Activated CD4-positive, CD25-positive, alpha-beta regulatory T cell (primary cell): ENCODE results near the gene LZTR1.

ENCODE experiments used
- DNase-seq, 4 experiments: peaks; one replicate each; lab custom pipeline; 2025; lab: John Stamatoyannopoulos, UW

LZTR1 gene

DNA sequence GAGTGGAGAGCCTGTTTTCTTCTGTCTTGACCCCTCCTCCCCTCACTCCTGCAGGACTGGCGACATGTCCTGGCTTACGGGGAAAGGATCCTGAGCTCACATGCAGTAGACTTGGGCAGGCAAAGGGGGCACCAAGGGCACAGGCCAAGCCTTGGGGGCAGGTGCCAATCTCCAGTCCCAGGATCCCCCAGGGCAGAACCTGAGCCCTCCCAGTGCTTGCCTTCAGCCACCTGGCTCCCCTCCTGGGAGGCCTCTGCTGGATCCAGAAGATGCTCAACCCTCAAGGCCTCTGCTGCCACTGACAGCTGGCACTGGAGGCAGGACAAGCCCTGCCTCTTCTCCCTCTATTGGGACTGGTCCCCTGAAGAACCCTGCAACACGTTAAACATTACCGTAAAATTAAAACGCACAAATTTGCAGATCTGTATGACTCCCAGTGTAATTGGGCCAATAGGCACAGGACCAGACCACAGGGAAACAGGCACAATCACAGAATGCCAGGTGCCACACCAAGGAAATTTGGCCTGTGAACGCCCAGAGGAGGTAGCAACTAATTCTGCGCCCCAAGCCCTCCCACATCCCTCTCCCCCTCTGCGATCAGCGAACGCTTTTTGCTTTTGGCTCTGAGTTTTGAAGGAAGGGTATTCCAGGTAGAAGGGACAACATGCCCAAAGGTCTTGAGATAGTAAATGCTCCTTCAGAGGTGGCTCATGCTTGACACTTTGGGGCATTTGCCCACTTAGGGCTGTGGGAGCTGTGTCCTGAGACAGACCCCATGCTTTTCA is 967 bp upstream of the LZTR1 start:
- DNase-seq, result no peak

DNA sequence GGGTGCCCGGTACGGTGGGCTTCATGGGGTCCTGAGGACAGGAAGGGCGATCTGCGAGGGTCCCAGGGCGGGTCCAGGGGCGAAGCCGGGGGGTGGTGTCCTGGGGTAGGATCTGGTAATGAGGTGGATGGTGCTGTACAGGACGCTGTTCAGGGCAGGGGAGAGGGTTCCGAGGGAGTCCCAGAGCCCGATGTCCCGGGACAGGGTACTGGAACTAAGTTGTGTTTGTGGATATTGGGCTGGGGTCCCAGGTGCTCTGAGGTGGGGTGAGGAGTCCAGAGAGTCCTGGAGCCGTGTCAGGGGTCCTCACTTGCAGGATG is 426 bp downstream of the LZTR1 start:
- no peak for DNase-seq

DNA sequence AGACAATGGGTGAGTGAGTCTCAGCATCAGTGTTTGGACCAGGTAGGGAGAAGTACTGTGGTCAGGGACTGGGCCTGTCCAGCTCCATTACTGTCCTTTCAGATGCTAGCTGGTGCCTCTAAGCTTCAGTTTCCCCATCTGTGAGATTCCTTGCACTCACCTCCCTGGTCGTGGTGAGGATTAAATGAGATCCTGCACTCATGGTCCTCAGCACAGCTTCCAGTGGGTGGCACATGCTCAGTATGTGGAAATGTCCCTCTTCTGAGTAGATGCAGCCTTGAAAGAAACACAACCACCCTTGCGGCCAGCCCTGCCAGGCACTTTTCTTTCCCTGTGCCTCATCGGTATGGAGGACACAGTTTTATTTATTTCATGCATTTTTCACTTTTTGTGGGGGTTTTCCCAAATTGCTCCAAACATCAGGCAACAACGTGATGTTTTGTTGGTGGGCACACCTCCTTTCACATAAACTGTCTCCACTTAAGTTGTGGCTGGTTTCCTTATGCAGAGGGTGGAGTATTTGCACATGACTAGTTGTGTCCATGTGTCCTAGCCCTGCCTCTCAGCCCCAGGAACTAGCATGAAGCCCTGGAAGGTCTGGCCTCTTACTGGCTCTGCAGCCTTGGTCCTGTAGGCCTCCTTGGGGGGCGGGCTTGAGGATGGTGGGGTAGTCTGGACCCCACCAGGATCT is 1.1 kb downstream of the LZTR1 start:
- DNase-seq, result no peak

DNA sequence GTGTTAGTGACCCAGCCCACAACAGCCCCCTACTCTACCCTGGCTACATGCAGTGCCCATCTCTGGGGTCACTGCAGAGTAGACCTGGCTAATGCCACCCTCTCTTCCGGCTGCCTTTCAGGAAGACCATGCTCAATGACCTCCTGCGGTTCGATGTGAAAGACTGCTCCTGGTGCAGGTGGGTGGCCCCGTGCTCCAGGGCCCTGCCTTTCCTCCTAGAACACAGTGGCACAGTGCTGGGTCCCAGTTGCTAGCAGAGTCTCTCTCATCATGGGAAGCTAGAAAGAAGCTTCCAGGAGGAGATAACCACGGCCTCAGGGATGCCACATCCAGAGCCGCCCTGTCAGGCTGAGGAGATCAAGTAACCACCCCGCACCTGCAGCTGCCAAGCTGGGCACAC is 3.6 kb downstream of the LZTR1 start:
- DNase-seq, result no peak

DNA sequence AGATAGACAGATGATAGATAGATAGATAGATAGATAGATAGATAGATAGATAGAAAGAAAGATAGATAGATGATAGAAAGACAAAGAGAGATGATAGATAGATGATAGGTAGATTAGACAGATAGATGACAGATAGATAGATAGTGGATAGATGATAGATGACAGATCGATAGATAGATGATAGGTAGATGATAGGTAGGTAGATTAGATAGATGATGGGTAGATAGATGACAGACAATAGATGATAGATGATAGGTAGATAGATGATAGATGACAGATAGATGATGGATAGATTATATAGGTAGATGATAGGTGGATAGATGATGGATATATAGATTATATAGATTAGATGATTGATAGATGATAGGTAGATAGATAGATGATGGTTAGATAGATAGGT is 4.3 kb downstream of the LZTR1 start:
- DNase-seq, result no peak

DNA sequence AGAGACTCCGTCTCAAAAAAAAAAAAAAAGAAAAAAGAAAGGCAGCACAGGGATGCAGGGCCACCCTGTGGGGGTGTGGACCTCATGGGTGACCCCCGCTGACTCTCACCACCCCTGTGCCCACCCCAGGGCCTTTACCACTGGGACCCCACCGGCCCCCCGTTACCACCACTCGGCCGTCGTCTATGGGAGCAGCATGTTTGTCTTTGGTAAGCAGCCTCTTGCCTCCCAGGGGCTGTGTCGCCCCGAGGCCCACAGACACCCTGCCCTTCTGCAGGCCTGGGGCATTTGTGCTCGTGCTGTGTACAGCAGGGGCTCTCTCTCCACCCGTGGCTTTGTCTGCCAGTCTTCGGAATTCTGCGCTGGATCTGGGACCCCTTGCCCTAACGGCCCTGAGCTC is 5.3 kb downstream of the LZTR1 start:
- DNase-seq, result no peak

DNA sequence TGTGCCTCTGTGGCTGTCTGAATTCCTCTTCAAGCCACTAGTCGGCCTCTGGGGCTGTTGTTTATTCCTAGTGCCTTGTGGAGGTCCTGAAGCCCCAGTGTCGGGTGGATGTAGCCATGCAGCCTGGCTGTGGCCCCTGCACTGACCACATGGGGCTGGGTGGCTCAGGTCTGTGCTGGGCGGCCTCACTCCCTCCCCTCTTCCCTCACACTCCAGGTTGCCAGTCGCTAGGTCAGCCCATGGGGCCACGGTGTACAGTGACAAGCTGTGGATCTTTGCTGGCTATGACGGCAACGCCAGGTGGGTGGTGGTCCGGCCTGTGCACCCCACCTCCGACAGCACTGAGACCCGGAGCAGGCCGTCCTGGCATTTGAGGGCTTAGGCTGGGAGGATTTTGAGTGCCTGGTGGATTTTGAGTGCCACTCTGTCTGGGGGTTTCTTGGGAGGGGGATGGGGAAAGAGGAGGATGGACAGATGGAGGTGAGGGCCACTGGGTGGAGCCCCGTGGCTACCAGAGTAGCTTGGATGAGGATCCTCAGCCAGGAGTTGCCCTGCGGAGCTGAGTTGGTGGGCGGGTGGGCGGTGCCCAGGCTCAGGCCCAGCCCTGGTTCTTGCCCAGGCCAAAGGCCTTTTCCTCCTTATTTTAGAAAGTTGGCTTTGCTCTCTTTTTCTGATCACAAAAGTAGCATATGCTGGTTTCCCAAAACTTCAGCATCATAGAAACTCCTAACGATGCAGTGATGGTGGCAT is 6.7 kb downstream of the LZTR1 start:
- no peak for DNase-seq

DNA sequence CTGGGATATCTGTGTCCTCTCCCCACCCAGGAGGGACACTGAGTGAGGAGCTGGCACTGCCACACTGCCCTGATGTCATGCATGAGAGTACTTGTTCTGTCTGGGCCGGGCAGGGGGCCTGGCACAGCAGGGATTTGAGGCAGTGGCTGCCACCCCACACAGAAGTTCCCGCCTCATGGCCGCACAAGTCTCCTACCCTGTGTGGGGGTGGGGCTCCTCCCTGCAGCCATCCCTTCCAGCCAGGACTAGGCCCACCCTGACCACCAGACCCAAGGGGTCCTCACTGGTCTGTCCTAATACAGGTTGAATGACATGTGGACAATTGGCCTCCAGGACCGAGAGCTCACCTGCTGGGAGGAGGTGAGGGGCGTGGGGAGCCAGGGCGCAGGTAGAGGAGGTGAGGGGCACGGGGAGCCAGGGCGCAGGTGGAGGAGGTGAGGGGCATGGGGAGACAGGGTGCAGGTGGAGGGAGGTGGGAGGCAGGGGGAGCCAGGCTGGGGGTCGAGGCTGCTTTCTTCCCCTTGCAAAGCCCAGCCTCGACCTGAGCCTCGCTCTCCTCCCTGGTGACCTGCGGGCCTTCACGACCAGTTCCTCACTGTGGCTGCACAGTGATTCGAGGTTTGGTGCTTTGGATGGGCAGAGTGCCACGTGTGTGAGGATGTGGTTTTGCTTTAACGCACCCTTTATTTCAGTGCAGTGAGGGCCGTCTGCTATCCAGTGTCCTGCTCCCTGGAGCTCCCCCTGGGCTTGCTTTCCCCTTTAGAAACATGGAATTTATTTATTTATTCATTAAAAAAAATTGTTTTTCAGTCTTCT is 7.4 kb downstream of the LZTR1 start:
- no peak for DNase-seq

DNA sequence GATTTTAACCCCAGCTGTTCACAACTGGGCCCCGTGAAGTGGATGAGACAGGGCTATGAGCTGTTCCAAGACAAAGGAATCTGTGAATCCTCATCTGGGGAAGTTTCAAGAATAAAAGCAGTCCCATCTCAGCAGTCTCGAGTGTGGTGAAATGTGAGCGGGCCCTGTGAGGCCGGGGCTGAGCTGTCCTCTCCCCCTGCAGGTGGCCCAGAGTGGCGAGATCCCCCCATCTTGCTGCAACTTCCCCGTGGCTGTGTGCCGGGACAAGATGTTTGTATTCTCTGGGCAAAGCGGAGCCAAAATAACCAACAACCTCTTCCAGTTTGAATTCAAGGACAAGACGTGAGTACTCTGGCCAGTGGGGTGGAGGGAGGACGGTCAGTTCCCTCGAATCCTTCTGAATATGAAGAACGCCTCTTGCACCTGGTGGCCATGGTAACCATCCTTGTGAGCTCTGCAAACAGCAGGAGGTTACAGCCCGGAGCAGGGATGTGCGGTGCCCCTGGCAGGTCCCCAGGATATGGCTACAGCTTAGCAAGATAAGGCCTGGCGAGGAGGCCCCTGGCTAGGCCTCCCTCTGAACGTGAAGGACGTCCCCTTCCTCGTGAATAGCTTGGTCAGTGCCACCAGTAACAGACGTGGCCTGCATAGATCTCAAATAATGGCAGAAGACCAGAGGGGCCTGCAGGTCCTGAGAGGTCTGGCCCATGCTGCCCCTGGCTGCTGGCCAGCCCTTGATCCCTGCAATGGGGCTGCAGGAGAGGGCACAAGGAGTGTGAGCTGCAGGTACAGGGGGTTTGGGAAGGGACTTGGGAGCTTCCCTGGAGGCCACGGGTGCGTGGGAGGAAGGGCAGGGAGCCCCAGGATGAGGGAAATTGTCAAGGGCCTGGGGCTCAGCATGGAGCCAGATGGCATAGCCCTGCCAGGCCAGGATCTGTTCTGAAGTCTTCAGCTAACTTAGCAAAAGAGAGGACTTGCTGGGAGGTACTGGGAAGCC is 8.4 kb downstream of the LZTR1 start:
- no peak for DNase-seq

DNA sequence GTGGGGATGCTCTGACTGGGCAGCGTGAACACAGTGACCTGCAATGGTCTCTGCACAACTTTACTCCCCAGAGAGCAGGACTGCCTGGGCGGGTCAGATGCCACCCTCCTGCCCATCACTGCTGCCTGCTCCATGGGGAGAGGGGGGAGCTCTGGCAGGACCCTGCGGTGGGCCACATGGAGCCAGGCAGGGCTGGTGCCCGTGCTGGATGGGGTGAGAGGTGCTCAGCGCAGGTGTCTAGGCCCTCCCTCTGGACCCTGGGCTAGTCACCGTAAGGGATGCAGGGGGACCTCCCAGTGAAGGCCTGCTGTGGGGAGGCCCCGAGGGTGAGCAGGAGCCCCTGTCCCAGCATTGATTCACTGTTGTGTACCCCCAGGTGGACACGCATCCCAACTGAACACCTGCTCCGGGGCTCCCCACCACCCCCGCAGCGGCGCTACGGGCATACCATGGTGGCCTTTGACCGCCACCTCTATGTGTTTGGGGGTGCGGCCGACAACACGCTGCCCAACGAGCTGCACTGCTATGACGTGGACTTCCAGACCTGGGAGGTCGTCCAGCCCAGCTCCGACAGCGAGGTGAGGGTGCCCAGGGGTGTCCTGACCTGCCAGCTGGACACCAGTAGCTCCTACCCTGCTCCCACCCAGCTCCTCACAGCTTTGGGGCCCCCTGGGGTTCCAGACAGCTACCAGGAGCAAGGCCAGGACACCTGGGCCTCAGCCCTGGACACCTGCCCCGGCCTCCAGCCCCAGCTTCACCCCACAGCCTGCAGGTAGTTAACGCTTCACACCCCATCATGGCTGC is 9.4 kb downstream of the LZTR1 start:
- no peak for DNase-seq

DNA sequence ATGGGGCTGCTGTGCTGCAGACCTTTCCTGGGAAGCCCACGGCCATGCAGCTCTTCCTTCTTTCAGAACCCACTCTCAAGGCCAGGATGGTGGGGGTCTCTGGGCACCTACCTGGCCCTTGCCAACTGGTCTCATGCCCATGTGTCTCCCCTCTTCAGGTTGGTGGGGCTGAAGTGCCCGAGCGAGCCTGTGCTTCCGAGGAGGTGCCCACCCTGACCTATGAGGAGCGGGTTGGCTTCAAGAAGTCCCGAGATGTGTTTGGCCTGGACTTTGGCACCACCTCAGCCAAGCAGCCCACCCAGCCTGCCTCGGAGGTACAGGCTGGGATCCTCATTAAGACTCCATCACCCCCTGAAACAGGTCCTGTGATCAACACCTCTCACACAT is 10.0 kb downstream of the LZTR1 start:
- DNase-seq, result no peak

DNA sequence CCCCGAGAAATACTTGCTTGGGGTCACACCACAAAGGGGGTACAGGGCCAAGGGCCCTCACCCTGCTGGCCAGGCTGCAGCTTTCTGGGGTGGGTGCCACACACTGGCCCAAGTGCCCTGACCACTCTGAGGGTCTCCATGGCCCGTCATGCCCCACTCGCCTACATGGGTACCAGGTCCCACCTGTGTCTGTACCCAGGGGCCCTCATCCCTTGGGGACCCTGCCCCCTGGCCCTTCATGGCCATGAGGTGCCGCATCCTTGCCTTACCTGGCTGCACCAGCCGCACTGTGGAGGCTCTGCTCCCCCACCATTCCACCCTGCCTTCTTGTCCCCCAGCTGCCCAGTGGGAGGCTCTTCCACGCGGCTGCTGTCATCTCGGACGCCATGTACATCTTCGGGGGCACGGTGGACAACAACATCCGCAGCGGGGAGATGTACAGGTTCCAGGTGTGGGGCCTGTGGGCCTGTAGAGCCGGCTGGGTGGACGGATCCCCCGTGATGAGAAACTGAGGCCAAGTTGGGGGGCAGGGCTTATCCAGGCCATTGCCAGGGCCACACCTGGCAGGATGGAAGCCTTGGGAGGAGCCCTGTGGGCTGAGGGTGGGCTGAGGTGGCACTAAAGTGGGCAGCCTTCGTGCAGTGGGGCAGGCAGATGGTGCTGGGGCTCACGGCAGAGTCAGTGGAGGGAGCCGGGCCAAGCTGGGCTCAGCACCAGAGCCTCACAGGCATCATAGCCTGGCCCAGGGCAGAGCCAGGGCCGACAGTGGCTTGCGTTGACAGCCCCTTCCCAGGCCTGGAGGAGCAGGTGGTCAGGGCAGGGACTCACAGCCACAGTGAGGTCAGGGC is 10.6 kb downstream of the LZTR1 start:
- DNase-seq, result no peak

DNA sequence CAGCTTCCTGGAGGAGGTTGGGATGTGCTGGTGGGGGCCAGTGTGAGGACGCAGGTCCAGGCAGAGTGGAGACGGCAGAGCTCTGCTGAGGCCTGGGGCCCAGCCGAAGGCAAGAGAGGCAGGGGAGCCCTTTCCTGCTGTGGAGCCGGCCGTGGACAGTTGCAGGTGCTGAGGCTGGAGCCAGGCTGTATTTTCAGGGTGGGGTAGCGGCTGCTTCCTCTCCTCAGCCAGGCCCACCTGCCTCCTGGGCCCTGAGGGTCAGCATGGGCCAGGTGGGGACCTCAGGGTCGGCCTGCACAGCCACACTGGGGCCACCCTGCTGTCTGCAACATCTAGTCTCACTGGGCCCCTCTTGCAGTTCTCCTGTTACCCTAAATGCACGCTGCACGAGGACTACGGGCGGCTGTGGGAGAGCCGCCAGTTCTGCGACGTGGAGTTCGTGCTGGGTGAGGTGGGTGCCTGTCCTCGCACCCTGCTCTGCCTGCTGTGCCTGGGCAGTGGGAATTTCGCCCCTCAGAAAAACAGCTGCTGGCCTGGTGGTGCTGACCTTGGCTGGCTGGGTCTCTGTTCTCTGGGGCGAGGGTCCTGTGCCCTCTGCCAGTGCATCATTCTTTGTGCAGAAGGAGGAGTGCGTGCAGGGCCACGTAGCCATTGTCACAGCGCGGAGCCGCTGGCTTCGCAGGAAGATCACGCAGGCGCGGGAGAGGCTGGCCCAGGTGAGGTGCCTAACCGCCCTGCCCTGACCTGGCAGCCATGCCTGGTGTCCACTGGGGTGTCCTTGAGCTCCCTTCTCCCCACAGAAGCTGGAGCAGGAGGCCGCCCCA is 11.4 kb downstream of the LZTR1 start:
- no peak for DNase-seq

DNA sequence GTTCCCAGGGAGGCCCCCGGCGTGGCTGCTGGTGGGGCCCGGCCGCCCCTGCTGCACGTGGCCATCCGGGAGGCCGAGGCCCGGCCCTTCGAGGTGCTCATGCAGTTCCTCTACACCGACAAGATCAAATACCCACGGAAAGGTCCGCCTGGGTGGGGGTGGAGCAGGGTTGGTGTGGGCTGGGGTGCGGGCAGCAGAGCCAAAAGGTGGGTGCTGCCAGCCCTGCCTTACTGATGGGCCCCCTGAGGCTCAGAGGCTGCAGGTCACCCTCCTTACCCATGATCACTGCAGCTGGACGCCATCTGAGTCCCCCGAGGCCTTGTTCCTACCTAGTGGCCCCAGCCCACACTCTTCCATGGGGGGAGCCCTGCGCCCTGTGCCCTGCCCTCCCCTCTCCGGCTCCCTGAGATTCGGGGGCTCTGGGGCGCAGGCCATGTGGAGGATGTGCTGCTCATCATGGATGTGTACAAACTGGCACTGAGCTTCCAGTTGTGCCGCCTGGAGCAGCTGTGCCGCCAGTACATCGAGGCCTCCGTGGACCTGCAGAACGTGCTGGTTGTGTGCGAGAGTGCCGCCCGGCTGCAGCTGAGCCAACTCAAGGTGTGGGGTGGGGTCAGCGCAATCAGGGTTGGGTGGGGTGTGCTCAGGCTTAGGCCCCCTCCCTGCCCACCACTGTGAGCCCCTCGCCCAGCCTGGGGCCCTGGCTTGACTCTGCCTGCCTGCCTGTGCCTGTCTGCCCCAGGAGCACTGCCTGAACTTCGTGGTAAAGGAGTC is 12.2 kb downstream of the LZTR1 start:
- no peak for DNase-seq

DNA sequence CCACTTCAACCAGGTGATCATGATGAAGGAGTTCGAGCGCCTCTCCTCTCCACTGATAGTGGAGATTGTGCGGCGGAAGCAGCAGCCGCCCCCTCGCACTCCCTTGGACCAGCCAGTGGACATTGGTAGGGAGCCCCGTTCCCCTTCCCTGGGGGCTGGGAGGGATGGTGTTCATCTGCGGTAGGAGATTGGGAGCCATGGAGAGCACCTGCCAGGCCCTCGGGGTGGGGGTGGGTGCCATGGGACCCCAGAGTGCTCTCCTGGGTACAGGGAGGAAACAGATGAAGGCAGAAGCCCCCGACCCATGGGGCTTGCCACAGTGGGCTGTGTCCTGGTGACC is 12.8 kb downstream of the LZTR1 start:
- DNase-seq, result no peak

DNA sequence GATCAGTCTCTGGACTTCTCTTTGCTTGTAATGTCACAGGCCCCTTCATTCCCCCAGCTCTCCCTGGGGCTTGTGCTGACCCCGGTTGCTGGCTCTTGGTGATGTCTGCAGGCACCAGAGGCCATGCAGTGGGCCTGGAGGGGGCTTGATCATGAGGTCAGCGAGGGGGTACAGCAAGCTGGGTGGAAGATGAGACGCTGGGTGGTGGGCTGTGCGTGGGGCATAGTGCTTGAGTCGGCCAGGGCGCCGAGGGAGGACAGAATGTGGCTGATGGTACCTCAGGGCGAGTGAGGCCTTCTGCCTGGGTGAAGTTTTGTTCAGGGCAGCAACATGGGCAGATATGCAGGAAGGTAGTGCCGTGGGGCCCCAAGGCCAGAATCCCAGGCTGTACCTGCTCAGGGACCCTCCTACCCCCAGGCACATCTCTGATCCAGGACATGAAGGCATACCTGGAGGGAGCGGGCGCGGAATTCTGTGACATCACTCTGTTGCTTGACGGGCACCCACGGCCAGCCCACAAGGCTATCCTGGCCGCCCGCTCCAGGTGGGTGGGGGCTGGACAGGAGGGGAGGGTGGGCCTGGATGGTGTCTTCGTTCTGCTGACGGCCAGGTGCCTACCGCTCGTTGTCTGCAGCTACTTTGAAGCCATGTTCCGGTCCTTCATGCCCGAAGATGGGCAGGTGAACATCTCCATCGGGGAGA is 13.4 kb downstream of the LZTR1 start:
- DNase-seq, result no peak

DNA sequence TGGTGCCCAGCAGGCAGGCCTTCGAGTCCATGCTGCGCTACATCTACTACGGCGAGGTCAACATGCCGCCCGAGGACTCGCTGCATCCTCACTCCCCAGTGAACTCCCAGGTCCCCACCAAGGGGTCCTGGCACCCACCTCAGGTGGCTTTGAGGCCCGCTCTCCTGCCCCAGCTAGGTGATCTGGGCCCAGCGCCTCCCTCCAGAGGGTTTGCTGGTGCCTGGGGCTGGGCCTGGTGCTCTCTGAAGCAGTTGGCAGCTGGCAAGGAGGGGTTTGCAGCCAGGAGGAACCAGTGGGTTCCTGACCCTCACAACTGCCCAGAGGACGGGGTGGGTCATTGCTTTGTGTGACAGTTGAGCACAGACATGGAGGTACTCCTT is 13.9 kb downstream of the LZTR1 start:
- DNase-seq, result no peak
